Measurements from ENCODE around the gene GPX4.
A peak's percentile ranks its signal among the peaks of the same experiment; 100 is the strongest.

Gene GPX4

DNA sequence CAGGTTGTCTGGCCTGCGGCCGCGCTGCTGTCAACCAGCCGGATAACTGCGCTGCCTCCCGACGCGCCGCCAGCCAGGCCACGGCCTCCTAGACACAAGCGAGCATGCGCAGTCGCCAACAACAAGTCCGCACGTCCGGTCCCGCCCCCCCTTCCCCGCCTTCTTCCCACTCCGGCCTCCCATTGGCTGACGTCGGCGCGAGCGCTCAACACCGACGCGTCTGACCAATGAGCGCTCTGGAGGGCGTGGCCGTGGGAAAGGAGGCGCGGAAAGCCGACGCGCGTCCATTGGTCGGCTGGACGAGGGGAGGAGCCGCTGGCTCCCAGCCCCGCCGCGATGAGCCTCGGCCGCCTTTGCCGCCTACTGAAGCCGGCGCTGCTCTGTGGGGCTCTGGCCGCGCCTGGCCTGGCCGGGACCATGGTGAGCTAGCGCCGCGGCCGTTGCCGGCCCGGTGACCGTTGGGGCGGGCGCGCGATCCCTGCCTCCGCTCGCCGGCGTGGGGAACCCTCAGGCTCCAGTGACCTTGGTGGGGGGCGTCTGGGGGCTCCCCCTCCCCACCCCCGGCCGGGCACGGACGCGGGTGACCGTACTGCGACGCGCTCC lies at the start of gene GPX4:
Gene GPX4 (plus strand): TSS at position 287 of the 603 bp plus-strand sequence. CDS start 50 bp downstream, at position 337.
- peak; percentile 100 for DNase-seq

DNA sequence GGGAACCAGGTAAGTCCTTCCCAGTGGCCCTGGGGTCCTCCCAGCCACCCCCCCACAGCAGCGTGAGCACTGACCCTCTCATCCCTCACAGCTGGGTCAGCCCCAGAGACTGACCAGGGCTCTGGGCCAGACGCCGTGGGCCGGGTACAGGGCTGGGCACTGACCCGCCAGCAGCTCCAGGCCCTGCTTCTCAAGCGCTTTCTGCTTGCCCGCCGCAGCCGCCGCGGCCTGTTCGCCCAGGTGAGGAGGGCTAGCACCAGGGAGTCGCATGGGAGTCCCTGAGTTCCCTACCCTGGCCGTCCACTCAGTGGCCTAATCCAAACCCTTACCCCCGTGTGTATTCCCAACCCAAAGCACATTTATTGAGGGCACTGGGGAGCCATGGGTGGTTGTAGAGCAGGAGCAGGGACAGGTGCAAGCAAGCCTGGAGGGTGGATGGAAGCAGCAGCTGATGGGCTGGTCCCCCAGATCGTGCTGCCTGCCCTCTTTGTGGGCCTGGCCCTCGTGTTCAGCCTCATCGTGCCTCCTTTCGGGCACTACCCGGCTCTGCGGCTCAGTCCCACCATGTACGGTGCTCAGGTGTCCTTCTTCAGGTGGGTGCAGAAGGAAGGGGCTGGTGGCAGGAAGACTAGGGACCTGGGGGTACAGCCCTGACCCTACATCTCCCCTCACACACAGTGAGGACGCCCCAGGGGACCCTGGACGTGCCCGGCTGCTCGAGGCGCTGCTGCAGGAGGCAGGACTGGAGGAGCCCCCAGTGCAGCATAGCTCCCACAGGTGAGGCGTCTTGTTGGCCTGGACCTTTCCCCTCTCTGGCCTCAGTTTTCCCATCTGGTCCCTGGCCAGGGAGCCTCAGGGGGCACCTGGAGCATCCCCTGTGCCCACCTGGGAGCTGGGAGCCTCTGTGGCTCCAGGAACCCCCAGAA lies 49.4 kb upstream of the GPX4 start:
- no peak for DNase-seq

DNA sequence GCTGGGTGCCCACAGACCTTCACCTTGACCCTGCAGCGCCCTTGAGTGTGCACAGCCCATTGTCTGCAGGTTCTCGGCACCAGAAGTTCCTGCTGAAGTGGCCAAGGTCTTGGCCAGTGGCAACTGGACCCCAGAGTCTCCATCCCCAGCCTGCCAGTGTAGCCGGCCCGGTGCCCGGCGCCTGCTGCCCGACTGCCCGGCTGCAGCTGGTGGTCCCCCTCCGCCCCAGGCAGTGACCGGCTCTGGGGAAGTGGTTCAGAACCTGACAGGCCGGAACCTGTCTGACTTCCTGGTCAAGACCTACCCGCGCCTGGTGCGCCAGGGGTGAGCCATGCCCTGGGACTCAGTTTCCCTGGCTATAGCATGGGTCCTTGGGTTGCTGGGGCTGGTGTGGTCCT lies 48.8 kb upstream of the GPX4 start:
- no peak for DNase-seq

DNA sequence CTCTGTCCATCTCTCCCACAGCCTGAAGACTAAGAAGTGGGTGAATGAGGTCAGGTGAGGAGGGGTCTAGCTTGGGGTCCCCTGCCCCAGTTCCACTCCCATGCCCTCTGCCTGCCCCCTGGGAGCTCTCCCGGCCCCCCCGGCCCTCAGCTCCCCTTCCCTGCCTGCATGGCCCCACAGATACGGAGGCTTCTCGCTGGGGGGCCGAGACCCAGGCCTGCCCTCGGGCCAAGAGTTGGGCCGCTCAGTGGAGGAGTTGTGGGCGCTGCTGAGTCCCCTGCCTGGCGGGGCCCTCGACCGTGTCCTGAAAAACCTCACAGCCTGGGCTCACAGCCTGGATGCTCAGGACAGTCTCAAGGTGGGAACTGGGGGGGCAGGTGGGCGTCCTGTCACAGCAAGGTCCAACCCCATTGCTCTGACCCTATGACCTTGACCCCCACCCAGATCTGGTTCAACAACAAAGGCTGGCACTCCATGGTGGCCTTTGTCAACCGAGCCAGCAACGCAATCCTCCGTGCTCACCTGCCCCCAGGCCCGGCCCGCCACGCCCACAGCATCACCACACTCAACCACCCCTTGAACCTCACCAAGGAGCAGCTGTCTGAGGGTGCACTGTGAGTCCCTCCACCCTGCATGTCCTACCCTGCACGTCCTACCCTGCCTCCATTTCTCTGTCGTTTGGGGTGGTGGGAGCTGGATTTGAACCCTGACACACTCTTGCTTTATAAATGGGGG lies 47.7 kb upstream of the GPX4 start:
- no peak for DNase-seq

DNA sequence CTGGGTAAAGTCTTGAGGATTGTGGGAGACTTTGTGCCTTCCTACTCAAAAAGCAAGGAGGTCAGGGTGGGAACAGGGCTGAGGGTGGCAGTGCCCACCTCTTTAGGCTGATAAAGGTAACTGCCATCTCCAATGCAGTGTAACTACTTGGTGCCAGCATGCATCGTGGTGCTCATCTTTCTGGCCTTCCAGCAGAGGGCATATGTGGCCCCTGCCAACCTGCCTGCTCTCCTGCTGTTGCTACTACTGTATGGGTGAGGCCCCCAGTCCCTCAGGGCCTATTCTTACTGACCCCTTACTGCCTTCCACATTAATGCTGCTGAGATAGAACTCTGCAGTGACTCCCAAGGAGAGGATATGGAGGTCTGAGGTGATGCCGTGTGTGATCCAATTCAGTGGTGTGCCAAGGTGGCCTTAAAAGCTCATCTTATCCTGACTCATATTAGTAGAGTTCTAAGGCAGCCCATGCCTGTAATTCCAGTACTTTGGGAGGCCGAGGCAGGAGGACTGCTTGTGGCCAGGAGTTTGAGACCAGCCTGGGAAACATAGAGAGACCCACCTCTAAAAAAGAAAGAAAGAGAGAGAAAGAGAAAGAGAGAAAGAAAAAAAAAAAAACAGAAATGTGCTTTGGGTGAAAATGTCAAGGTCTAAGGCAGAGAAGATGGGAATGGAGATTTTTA lies 46.5 kb upstream of the GPX4 start:
- DNase-seq: peak; percentile 58

GRCh38 chr19:1058112-1058511 lies 45.7 kb upstream of the GPX4 start:
- DNase-seq: no peak

- no peak for DNase-seq
Measured at GRCh38 chr19:1060689-1061088, 43.1 kb upstream of the GPX4 start.

- no peak for DNase-seq
Measured at GRCh38 chr19:1061987-1062386, 41.8 kb upstream of the GPX4 start.

- DNase-seq: no peak
Measured at GRCh38 chr19:1062387-1063029, 41.3 kb upstream of the GPX4 start.

- DNase-seq: no peak
Measured at GRCh38 chr19:1063030-1063908, 40.5 kb upstream of the GPX4 start.

GRCh38 chr19:1063909-1064660 lies 39.7 kb upstream of the GPX4 start:
- no peak for DNase-seq

- DNase-seq: peak; percentile 33
Measured at GRCh38 chr19:1064661-1065605, 38.9 kb upstream of the GPX4 start.

DNA sequence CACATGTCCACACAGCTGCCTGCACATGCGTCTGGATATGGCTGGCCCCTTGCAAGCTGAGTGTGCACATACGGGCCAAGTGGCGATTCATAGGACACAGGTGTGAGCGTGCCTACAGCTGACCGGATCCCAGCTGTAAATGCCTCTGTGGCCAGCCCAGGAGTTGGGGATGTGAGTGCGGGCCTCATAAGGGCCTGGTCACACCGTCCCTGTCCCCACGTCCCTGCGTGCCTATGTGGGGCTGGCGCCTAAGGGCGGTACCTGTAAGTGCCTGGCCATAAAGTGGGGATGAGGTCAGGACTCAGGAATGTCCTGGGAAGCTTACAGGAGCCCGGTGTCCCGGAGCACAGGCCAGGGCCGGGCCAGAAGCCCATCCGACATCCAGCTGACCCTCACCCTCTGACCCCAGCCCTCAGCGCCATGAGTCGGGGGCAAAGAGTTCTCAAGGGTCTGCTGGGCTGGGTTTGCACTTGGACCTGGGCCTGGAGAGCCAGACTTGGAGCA lies 38.1 kb upstream of the GPX4 start:
- no peak for DNase-seq

DNA sequence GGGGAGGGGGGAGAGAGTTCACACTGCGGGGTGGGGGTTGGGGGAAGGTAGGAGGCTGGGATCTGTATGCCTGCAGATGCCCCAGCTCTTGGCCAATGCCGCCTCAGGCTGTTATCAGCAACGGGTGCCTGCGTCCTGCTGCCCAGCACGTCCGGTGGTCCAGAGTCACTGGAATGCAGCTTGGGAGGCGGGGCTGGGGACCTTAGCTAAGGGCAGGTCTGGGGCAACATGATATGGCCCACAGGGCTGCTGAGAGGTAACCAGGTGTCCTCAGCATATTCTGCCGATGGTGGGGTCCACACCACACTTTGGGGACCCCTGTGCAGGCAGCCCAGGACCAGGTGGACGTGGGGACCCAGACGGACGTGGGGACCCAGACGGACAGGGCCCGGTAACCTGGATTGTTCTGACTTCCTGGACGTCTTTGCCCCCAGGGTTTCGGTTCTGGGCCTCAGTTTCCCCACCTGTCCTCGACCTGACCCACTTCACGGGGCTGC lies 37.5 kb upstream of the GPX4 start:
- no peak for DNase-seq

GRCh38 chr19:1066748-1067340 lies 37.0 kb upstream of the GPX4 start, which contains the start of gene ARHGAP45:
TSS of gene ARHGAP45 (plus strand) at chr19:1067167. CDS start at chr19:1067406, 239 bp downstream.
- no peak for DNase-seq

DNA sequence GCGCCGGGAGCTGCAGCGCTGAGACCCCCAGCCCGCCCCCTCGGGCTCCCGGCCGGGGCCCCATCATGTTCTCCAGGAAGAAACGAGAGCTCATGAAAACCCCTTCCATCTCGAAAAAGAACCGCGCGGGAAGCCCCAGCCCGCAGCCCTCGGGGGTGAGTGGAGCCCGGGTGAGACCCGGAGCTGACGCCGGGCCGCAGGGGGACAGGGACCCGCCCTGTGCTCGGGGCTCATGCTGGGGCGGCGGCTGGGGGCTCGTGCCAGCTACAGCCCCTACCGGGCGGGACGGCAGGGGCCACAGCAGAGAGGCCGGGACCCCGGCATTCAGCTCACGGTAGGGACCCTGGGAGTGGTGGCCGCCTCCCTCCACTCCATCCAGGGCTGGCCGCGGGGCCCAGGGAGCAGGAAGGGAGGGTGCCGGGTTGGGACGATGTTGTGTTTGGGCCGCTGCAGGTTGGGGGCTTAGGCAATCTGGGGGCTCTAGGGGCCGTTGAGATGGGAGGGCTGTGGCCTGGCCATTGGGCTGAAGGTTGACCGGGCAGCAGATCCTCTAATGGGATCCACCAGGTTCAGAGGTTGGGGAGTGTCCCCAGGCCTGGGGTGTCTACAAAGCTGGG lies 36.3 kb upstream of the GPX4 start:
- no peak for DNase-seq

DNA sequence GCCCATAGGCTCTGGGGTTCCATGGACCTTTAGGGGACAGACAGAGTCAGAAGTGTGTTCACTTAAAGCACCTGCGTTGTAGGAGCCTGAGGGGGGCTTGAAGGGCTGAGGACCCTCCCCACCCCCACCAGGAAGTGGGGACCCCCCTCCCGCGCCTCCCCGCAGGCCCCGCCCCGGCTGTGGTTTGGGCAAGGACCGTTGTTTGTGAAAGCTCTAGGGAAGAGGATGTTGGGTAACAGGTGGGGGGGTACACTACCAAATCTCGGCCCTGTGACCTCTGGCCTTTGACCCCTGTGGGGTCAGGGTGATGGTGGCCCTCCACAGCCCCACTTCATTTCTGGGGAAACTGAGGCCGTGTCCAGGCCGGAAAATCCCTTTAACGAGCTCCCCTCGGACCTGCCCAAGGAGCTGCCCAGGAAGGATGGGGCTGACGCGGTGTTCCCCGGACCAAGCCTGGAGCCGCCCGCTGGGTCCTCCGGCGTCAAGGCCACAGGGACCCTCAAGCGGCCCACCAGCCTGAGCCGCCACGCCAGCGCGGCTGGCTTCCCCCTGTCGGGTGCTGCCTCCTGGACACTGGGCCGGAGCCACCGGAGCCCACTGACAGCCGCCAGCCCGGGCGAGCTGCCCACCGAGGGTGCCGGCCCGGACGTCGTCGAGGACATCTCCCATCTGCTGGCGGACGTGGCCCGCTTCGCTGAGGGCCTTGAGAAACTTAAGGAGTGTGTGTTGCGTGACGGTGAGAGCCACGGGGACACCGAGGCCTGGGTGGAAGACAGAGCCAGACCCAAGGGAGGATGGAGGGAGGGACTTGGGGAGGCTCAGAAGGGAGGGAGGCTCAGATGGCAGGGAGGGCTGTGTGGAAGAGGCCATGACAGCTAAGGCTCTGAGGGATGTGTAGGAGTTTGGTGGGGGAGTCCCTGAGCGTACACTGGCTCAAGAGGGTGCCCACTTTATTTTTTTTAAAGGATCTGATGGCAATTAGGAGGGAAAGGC lies 35.5 kb upstream of the GPX4 start:
- DNase-seq: no peak

Data from NCI-H345 (cell line).